SIG-M5 treated with dmso at 0.1 percent for 504 hours (cell line): ENCODE measurements around the gene MBD6.
"Not testable (repeated sequence)": the region's sequence is repeated elsewhere in the genome, so short reads cannot be mapped to it uniquely, and the experiment has no call there.

Experiments
- DNase-seq: peaks from one replicate; lab custom pipeline; 2025; ENCODE audit not compliant: unreplicated experiment; lab: John Stamatoyannopoulos, UW

Gene MBD6

DNA sequence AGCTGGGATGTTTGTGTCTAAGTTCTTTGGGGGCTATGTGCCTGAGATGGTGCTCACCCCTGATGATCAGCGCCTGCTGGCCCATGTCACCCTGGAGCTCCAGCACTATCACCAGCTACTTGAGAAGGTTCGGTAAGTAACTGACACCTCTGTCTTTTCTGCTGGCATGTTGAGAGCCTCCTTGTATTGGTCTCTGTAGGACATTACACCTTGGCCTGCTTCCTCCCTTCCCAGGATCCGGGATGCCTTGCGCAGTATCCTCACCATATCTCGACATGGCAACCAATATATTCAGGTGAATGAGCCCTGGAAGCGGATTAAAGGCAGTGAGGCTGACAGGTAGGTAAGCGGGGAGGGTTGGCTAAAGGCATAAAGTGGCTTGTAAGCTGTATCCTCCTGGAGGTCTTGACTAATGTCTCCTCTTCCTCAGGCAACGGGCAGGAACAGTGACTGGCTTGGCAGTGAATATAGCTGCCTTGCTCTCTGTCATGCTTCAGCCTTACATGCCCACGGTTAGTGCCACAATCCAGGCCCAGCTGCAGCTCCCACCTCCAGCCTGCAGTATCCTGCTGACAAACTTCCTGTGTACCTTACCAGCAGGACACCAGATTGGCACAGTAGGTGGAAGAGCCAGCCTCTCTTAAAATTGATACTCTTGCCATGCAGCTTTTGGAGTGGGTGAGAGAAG is 7.8 kb upstream of the MBD6 start:
- no peak for DNase-seq

- DNase-seq = no peak
These were observed 7.2 kb upstream of the MBD6 start for GRCh38 chr12:57515408-57515933.

DNA sequence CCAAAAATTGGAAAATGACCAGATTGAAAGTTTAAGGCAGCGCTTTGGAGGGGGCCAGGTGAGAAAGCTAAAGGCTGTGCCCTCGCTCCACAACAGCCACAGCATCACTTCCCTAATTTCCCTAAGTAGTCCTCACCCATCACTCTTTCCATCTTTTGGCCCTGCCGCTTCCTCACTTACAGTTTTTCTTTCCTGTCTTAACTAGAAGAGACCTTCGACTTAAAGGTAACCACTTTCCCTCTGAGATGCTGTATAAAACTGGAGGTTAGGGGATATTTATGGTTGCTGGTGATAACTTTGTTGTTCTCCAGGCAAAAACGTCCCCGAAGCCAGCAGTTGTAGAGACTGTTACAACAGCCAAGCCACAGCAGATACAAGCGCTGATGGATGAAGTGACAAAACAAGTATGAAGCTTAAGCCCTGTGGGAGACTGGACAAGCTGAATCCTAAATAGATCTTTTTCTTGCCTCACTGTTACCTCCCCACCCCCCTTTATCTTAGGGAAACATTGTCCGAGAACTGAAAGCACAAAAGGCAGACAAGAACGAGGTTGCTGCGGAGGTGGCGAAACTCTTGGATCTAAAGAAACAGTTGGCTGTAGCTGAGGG is 6.6 kb upstream of the MBD6 start:
- DNase-seq = no peak

GRCh38 chr12:57516617-57517153 is 5.9 kb upstream of the MBD6 start:
- DNase-seq = no peak

- no peak for DNase-seq
These were observed 5.4 kb upstream of the MBD6 start for GRCh38 chr12:57517187-57517586.

GRCh38 chr12:57517718-57518117 is 4.9 kb upstream of the MBD6 start:
- DNase-seq = not testable (repeated sequence)

DNA sequence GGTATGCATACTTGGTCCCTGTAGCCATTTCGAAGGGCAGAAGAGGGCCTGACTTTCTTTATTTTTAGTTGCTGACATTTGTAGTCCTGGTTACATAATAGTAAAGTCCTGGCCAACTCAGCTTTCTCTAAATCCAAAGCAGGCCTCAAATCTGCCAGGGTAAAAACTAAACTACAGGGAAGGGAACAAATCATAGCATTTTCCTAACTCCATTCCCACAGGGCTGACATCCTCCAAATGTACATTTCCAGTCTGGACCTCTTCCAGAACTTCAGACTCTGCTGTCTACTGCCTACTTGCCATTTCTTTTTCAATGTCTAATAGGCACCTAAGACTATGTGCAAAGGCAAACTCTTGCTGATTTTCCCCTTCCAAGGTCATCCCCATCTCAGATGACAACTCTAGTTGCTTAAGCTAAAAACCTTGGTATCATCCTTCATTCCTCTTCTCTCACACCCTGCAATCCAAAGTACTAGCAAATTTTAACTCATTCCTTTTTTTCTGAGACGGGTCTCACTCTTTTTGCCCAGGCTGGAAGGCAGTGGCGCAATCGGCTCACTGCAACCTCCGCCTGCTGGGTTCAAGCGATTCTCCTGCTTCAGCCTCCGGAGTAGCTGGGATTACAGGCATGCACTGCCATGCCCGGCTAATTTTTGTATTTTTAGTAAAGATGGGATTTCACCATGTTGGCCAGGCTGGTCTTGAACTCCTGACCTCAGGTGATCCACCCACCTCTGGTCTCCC is 4.3 kb upstream of the MBD6 start:
- DNase-seq = peak; percentile 50

DNA sequence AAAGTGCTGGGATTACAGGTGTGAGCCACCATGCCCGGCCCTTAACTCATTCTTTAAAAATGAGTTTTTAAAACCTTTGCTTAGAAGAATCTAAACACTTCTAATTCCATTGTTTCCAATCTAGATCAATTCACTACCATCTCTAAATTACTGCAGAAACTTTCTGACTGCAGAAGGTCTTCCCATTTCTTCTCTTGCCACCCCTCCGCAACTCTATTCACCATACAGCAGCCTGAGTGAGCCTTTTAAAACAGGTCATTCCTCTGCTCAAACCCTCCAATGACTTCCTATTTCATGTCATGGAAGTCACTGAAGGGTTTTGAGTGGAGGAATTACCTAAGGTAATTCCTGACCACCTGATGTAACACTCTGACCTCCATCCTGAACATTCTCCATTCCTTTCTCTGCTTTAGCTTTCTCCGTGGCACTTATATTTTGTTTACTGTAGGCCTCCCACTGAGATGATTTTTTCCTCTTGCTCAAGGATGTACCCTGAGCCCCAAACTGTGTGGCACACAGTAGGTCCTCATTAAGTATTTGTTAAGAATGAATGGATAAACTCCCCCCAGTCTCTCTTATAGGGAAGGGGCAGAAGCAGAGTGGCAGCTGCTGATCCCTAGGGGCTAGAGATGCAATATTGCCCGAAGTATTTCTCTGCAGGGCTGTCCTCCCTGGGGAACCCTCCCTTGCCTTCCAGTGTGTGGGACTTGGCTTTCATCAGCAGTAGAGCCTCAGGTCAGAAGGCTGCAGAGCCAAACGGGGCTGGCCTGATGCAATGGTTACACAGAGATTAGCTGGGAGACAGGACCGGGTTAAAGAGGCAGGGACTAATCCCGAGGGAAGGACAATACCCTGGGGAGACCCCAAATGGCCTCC is 3.5 kb upstream of the MBD6 start:
- peak; percentile 35 for DNase-seq

- DNase-seq = peak; percentile 43
These were observed 2.9 kb upstream of the MBD6 start for GRCh38 chr12:57519796-57520052.

- DNase-seq = peak; percentile 97
These were observed 2.4 kb upstream of the MBD6 start, which contains the start of gene DDIT3 for GRCh38 chr12:57520053-57520818. Gene DDIT3, minus strand, starts transcription at chr12:57520514. Its CDS starts 3,108 bp downstream, at chr12:57517406.

- DNase-seq = no peak
These were observed 1.1 kb upstream of the MBD6 start for GRCh38 chr12:57521525-57522010.

GRCh38 chr12:57522887-57523705 is 472 bp downstream of the MBD6 start:
- DNase-seq = peak; percentile 90

DNA sequence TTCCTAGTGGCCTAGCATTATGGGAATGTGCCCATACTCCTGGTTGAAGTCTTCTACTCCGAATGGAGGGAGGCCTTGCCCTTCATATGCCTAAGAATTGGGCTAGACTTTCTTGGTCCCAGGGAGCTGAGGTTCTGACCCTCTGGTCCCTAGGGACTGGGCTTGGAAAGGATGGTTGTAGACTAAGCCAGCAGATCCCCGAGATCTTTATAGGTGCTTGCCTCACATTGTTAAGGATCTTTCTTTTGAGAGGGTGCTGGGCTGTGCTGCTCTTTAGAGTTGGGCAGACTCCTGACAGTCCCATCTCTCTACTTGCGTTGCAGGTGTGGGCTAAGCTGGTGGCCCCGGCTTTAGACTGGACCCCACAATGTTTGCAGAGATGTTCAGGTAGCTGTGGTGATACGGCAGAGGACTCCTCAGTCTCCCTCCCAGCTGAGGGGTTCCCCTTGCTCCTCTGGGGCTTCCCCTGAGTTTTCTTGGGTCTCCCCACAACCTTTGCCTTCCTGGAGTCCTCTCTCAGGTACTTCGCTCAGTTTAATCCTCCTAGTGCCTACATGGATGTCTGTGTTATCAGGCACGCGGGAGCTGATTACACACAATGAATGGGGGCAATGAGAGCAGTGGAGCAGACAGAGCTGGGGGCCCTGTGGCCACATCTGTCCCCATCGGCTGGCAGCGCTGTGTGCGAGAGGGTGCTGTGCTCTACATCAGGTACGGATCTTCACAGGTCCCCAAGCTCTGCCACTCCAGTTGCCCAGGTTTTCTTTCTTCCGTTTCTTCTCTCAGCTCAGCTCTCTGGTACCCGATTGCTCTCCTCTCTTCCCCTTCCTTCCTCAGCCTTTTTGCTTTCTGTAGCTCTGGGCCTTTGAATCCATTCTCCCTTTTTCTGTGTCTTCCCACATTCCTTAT is 1.3 kb downstream of the MBD6 start:
- DNase-seq = no peak

- no peak for DNase-seq
These were observed 2.4 kb downstream of the MBD6 start for GRCh38 chr12:57524814-57525614.

- no peak for DNase-seq
These were observed 3.2 kb downstream of the MBD6 start for GRCh38 chr12:57525615-57526383.

- no peak for DNase-seq
These were observed 4.0 kb downstream of the MBD6 start for GRCh38 chr12:57526477-57527126.
